ENCODE results near the gene KCNQ5.

DNA sequence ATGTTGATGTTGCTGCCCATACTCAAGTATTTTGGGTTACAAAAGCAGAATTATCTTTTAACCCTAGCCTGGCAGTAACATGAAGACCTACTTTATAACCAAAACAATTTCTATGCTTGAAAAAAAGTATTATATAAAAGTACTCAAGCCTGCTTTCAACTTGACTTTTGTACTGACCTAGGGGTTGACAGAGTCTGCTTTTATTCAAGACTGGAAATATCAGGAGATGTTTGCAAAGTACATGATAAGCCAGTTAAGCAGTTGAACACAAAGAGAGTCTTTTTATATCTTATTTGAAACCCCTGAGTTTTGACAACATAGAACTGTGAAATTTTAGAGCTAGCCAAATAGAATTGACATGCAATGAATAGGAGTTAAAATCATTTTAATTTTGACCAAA, 159.8 kb downstream of the KCNQ5 start:
- TF ChIP-seq POLR2AphosphoS5 (IDR thresholded peaks at IDR 0.05) (no peak), POLR2A (IDR thresholded peaks at IDR 0.05) (no peak)
